Lower lobe of right lung (tissue), 2 donors: ENCODE results near the gene MTHFSD. TPM values are rescaled to one million over a fixed set of nuclear protein-coding genes. Genes with fewer than 3 reads are reported as not detected.

Source experiments
- ATAC-seq, 2 donors: fragments of 200-7000 bp; cut with Tn5 transposase; one replicate each; pipeline ENCODE4 v1.9.1; 2020 to 2022; ENCODE audit warnings: mild to moderate bottlenecking in 2 of 2, moderate library complexity in 2 of 2
- DNase-seq: peaks from one replicate; pipeline ENCODE4 v3.0.0-alpha.2; 2020
- H3K27ac ChIP-seq: fragments of 200-600 bp; one replicate; pipeline ENCODE4 v1.8.0; 2022
- H3K27me3 ChIP-seq: fragments of 200-600 bp; one replicate; pipeline ENCODE4 v1.8.0; 2022; ENCODE audit warnings: low read depth
- H3K36me3 ChIP-seq: fragments of 200-600 bp; one replicate; pipeline ENCODE4 v1.8.0; 2022; ENCODE audit warnings: mild to moderate bottlenecking
- H3K4me1 ChIP-seq: fragments of 200-600 bp; one replicate; pipeline ENCODE4 v1.8.0; 2022
- H3K4me3 ChIP-seq: fragments of 200-600 bp; one replicate; pipeline ENCODE4 v1.8.0; 2022; ENCODE audit warnings: mild to moderate bottlenecking
- H3K9me3 ChIP-seq: fragments of 200-600 bp; one replicate; pipeline ENCODE4 v1.8.0; 2022
- intact Hi-C: fragments of 100-400 bp; cut with DNase I; formaldehyde crosslinking; loops from one replicate; pipeline ENCODE4 v1.11.0; 2022
- total RNA-seq: library from RNA; stranded (reverse); fragmentation: NEBNext Ultra II Directional; extraction: Animal tissue kit (Norgen Biotek cat#: 25700); gene quantifications from one replicate; pipeline ENCODE4 v1.2.1, GENCODE V29; 2021
- TF ChIP-seq, protein P1 (sequence below): fragments of 200-600 bp; IDR thresholded peaks from one replicate; pipeline ENCODE4 v1.8.0; 2022; ENCODE audit warnings: antibody characterized with exemption, mild to moderate bottlenecking
- donor health status: DM: no; HTN: yes; CAD: no; lungs with severe emphysema.

MTHFSD gene
- total RNA-seq, 1 donor from 2014 or later, result 21.2 TPM

DNA sequence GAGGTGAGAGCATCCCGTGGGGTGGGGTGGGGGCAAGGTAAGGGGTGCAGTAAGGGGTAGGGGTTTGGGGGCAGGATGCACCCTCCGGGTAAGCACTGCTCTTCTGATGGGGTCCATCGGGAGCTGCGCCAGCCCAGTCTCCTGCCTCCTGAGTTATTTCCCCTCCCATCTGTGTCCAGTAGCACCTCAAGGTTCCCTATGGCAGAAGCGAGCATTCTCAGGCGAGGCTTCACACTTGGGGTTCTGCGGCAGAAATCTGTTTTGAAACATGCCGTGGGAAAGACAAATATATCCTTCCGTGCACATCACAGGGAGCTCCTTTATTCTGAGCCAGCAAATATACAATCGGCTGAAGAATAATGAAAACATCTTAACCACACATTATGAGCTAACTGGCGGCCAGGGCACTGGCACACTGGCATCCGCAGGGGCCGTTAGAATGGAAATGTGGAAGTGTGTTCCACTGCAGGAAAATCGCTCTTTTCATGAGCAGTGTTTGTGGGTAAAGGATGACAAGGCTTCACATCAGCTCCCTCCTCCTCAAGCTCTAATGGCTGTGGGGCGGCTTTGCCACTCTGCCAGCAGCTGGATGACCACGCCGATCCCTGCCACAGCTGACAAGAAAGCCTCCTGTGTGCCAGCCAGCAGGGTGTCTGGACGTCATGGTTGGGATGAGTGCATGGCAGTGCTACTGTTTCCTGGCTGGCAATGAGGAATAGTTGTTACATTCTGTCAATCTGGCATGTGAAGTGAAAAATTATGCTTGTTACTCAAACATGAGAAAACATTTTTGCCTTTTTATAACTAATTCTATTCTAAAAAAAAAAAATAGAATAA, 20.0 kb downstream of the MTHFSD start:
- ATAC-seq (no peak), DNase-seq (no peak)
- TF ChIP-seq, protein P1, sequence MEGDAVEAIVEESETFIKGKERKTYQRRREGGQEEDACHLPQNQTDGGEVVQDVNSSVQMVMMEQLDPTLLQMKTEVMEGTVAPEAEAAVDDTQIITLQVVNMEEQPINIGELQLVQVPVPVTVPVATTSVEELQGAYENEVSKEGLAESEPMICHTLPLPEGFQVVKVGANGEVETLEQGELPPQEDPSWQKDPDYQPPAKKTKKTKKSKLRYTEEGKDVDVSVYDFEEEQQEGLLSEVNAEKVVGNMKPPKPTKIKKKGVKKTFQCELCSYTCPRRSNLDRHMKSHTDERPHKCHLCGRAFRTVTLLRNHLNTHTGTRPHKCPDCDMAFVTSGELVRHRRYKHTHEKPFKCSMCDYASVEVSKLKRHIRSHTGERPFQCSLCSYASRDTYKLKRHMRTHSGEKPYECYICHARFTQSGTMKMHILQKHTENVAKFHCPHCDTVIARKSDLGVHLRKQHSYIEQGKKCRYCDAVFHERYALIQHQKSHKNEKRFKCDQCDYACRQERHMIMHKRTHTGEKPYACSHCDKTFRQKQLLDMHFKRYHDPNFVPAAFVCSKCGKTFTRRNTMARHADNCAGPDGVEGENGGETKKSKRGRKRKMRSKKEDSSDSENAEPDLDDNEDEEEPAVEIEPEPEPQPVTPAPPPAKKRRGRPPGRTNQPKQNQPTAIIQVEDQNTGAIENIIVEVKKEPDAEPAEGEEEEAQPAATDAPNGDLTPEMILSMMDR, result no peak
- intact Hi-C loops, result no loop called here
- Histone ChIP-seq H3K36me3 (peaks cover 67% of the 10 kb centered on the region), H3K9me3 (no peaks in the 10 kb centered on the region), H3K27me3 (no peaks in the 10 kb centered on the region), H3K4me1 (no peaks in the 10 kb centered on the region), H3K4me3 (no peak overlapping the region), H3K27ac (no peak overlapping the region)

DNA sequence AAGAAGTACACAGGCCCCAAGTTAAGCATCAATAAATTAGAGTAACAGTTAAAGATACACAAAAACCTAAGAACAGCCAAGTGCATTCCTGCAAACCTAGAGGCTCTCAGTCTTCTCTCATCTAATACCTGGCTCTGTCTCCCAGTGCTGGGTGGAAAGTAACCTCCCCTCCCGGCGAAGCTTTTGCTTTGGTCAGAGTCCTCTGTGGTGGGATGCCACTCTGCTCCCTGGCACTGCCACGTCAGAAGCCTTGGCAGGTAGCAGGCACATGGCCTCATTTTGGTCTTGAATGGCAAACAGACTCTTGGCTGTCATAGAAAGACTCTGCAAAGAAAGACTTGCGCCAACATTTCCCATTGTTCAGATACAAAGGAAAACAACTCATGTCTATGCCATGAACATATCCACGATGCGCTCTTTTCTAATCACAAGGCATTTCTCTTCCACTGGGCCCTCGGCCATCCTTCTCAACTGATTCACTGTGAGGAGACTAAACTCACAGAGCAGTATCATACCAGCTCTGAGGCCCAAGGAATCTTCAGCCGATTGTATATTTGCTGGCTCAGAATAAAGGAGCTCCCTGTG, 21.2 kb downstream of the MTHFSD start:
- peaks cover 56% of the 10 kb centered on the region for H3K36me3 ChIP-seq
- H3K4me1 ChIP-seq, result no peaks in the 10 kb centered on the region
- intact Hi-C loops, result no loop called here
- no peaks in the 10 kb centered on the region for H3K27me3 ChIP-seq
- no peak overlapping the region for H3K4me3 ChIP-seq
- DNase-seq (no peak), ATAC-seq (no peak)
- TF ChIP-seq, protein P1, result no peak
- H3K27ac ChIP-seq, result no peak overlapping the region
- H3K9me3 ChIP-seq, result no peaks in the 10 kb centered on the region

DNA sequence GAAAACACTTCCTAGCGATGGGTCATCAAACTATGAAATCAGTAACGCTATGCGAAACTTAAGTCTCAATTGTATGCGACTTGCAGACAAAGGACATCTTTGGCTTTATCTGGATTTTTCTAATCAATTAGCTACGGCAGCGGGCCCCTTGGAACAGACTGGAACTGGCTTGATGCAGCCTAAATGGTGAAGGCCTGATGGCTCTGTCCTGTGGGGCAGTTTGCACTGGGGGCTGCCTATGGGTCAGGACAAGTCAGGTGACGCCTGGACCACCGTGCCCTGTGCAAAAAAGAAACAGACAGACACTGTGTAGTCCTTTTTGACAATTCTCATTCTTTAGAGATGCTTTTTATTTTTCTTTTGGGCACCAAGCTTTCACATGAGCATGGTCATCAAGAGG, 22.0 kb downstream of the MTHFSD start:
- H3K9me3 ChIP-seq, result no peaks in the 10 kb centered on the region
- ATAC-seq (no peak), DNase-seq (no peak)
- H3K27me3 ChIP-seq, result no peaks in the 10 kb centered on the region
- intact Hi-C loops, result no loop called here
- H3K36me3 ChIP-seq, result peaks cover 48% of the 10 kb centered on the region
- no peaks in the 10 kb centered on the region for H3K4me1 ChIP-seq
- H3K27ac ChIP-seq, result no peak overlapping the region
- TF ChIP-seq, protein P1, result no peak
- H3K4me3 ChIP-seq, result no peak overlapping the region

DNA sequence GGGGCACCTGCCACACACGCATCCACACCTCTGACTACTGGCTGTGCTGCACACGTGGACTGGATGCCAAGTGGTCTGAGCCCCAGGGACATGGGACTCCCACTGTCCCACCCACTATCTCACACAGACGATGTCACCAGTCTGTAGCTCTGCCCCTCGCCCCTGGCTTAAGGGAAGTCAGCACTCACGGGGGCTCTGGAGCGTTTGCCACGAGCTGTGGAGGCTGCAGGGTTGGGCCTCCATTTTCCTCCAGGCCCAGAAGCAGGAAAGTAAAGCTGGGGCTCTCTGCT, 22.6 kb downstream of the MTHFSD start:
- no peaks in the 10 kb centered on the region for H3K4me1 ChIP-seq
- TF ChIP-seq, protein P1, result no peak
- DNase-seq (no peak), ATAC-seq (no peak)
- H3K36me3 ChIP-seq, result peaks cover 42% of the 10 kb centered on the region
- H3K27me3 ChIP-seq, result no peaks in the 10 kb centered on the region
- intact Hi-C loops, result no loop called here
- H3K27ac ChIP-seq, result no peak overlapping the region
- no peak overlapping the region for H3K4me3 ChIP-seq
- no peaks in the 10 kb centered on the region for H3K9me3 ChIP-seq

DNA sequence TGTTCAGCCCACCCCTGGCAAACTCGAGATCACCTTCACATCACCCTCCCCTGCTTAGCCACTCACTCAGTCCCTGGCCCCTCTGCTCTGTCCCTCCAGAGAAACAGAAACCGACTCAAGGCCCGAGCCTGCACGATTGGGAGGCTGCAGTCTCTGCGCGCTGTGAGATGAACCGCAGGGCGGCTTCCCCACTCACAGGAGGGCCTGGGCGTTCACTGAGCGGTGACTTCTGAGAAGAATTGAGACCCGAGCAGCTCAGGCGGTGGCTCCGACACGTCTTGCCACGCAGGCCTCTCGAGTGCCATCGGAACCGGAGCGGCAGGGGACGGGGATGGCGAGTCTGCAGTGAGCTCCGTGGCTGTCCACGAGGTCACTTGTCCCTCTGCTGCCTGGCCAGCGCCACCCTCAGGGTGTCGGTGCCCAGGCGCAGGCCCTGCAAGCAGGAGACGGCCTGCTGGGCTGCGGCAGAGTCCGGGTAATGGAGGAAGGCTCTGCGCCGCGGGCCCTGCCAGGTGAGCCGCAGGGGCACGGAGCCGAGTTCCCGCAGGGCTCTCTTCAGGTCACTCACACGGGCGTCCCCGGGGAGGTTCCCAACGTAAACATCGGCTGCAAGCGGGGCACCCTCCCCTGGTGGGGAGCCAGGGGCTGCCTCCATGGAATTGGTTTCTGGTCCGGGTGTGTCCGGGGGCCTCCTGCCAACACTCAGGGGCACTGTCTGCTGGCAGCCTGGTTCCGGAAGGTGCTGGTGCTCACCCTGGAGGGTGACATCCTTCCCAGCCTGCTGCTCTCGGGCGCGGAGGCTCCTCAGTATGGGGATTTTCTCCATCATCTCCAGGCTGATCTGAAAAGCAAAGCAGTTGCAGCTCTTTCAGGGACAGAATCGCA, 23.2 kb downstream of the MTHFSD start:
- peaks cover 36% of the 10 kb centered on the region for H3K36me3 ChIP-seq
- H3K27me3 ChIP-seq, result no peaks in the 10 kb centered on the region
- H3K4me1 ChIP-seq, result no peaks in the 10 kb centered on the region
- no peaks in the 10 kb centered on the region for H3K9me3 ChIP-seq
- DNase-seq (no peak), ATAC-seq (no peak)
- H3K27ac ChIP-seq, result no peak overlapping the region
- intact Hi-C loops, result no loop called here
- TF ChIP-seq, protein P1, result no peak
- no peak overlapping the region for H3K4me3 ChIP-seq
